T-helper 1 cell (primary cell): ENCODE data around the gene HIPK1.

Source experiments
- DNase-seq, 5 donors: peaks; one replicate each; pipeline ENCODE4 v3.0.0-alpha.2; 2012 to 2020
- total RNA-seq, 4 donors: gene quantifications; one replicate each; lab custom pipeline; 2026; lab: John Stamatoyannopoulos, UW

The HIPK1 gene
- total RNA-seq: 339 to 613 (median 394) reads per million in 4 donors

DNA sequence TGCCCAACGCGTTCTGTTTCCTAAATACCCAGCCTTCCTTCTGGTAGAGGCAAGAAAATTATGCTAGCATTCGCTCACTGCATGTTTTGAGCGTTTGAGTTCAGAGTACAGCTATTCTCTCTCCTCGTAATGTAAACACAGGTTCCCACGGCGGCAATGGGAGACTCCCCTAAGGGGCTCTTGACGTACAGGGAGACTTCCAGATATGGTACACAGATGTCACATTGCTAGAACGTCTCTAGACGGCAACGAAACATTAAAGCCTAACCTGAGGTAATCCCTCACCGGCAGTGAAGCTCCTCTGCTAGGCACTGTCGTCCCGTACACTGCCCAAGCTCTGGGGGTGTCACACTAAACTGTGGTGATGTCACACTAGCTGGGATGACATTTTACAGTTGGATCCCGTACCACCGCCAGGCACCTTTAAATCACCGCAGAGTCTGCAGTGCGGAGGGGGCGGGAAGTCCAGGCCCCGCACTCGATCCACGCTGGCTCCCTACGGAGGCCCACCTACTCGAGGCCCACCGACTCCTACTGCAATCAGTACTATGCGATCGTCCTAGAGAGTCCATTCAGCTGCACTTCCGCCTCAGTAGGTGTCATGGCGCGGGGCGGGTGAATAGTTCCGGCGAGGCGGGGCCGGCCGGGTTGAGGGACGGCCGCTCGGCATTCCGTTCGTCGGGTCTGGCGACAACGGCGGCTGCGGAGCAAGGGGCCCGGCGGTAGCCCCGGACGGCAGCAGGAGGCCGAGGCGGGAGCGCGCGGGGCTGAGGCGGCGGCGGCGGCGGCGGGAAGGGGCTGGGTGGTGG is at the start of gene HIPK1:
HIPK1 (plus strand) TSS at position 384 of the 809 bp plus-strand sequence.
- peak; percentile 78 to 92 (median 89) for DNase-seq

DNA sequence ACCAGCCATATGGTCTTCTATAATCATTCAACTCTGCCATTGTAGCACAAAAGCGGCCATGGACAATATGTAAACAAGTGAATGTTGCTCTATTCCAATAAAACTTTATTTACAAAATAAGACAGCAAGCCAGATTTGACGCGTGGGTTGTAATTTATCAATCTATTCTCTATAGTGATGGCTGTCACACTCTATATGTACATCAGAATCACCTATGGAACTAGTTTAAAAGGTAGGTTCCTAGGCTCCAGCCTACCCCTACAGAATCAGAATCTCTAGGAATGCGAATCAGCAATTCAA is 49.4 kb upstream of the HIPK1 start:
- no peak for DNase-seq

DNA sequence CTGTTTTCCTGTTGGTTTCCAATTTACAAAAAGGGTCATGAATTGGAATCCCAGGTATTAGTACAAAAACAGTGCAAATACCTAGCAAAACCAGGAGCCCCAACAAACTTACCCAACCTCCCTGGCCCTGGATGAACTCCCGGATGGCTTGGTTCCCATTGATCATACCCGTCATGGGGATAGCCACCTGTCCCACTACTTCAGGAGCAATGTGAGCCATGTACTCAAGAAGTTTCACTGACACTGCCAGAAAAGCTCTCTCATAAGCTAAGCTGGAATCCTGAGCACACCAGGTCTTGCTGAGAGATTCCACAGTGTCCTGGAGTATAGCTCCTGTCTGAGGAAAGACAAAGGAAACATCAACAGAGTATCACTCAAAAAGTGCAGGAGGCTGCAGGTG is 47.5 kb upstream of the HIPK1 start:
- DNase-seq: no peak

DNA sequence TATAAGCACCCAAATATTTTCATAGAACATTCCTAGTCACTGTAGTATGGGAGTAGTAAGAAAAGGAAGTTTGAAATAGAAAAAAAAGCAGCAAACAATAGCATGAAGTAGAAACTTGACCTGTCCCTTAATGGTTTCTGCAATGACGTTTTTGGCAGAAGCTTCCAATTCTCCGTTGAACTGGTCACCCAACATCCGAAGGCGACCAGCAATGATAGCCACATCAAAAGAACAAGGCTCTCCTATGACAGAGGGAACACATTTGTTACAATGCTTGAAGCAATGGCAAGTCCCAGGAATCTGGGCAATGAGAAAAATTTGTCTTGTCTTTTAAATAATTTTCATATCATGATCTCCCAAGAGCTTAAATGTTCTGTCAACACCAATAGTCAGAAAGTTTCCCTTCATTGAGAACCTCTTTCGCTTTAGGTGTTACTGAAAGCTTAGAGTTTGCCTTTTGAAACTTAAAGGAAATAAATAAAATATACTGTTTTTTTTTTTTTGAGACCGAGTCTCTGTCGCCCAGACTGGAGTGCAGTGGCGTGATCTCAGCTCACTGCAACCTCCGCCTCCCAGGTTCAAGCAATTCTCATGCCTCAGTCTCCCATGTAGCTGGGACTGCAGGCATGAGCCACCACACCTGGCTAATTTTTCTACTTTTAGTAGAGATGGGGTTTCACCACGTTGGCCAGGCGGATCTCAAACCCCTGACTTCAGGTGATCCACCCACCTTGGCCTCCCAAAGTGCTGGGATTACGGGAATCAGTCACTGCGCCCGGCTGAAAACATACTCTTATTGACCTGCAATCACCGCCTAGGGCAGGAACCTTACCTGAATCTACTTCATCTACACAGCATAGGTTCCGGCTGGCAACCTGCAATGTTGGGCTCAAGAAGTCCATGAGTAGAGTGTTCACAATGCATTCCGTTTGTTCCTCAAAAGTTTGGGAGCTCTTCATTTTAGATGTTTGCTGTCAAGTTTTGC is 42.4 kb upstream of the HIPK1 start:
- no peak for DNase-seq

DNA sequence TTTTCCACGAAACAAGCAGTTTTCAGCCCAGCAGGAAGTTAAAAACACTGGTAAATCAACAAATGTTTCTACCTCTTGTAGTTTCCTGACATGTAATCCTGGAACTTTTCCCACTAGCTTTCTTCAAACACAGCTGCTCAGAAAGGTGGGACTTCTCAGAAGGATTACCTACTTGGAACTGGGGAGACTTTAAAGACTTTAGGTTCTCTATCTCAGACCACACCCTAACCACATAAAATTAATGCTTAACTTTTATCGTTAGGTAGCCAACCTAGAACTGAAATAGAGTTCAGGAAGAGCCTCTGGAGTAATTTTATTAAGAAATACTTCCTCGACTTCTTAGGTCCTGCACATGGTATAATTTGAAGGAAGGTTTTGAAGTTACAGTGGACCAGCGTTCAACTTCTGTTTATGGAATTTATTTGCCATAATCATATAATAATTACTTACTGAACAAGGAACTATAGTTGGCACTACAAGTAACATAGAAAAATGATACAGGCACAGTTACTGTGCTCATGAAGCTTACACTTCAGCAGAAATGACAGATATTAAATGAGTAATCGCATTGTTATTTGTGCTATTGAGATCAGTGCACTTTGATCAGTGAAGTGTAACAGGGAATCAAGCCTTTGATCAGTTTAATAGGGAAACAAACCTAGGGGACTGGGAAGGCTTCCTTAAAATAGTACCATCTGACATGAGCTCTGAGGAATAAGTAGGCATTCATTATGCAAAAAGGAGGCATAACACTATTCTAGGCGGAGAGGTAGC is 41.5 kb upstream of the HIPK1 start, which contains the start of gene BCL2L15:
BCL2L15 (minus strand) TSS at position 180 of the 774 bp plus-strand sequence. CDS start 206 bp downstream, outside the sequence.
- no peak for DNase-seq

DNA sequence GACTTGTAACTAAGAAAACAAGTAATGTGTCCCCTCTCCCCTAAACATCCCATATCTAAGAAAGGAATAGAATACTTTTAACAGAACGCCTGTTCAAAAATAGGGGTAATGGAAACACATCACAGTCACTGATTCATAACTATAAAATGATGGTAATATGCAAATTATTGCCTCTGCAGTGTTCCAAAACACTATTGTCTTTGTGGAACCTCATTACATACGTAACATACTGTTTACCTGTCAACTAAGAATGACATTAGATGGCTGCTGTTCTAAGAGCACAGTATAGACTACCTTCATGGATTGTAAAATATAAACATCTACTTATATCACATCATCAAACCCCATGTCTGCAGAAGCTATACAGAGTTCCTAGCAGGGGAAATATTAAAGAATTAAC is 38.3 kb upstream of the HIPK1 start:
- DNase-seq: no peak

DNA sequence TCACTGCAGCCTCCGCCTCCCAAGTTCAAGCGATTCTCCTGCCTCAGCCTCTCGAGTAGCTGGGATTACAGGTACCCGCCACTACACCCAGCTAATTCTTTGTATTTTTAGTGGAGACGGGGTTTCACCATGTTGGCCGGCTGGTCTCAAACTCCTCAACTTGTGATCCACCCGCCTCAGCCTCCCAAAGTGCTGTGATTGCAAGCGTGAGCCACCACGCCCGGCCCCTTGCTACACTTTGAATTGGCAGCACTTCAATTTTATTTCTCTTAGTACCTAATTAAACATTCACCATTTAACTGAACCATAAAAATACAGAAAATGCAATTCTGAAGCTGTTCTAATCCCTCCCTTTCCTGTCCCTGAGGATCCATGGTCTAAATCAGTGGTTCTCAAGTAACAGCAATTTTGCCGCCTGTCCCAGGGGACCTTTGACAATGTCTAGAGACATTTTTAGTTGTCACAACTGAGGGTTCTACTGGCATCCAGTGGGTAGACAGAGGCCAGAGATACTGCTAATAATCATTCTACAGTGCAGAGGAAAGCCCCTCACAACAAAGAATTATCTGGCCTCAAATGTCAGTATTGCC is 37.4 kb upstream of the HIPK1 start:
- DNase-seq: no peak

DNA sequence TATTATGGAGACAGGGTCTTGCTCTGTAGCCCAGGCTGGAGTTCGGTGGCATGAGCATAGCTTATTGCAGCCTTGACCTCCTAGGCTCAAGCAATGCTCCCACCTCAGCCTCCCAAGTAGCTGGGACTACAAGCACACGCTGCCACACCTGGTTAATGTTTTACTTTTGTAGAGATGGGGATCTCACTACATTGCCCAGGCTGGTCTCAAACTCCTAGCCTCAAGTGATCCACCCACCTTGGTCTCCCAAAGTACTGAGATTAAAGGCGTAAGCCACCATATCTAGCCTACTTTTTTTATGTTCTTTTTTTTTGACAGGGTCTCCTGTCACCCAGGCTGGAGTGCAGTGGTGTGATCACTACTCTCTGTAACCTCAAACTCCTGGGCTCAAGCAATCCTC is 35.9 kb upstream of the HIPK1 start:
- no peak for DNase-seq

DNA sequence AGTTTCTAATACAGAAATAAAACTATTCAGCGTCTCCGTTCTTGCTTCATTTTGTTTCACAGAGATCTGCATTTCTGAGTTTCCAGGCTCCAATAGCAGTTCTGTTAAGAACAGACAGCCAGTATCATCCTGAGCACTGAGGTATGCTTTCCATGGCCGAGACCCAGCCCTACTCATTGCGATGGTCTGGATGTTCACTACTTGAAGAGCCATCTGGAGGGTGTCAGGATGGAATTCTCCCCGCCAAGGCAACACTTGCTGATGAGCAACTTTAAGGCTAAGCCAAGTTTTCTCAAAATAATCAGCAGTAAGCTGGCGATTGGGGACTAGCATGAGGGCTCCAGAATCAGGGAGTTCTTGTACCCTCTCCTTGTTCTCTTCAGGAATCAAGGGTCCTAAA is 34.0 kb upstream of the HIPK1 start:
- no peak for DNase-seq

DNA sequence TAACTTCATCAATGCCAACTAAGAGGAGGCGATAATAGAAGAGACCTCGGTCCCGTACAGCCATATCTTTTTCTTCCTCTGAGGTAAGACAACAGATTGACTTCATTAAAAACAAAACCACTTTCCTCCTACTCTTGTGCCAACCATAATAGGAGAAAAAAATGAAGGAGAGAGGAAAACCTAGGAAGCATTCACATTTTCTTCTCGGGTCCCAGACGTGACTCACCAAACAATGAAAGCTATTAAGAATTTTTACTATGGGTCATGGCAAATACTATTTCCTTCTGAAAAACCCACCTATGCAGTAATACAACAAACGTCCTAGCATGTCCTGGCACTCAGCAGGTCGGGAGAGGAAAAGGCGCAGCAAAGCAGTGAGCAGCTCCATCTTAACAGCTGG is 33.2 kb upstream of the HIPK1 start:
- DNase-seq: no peak

DNA sequence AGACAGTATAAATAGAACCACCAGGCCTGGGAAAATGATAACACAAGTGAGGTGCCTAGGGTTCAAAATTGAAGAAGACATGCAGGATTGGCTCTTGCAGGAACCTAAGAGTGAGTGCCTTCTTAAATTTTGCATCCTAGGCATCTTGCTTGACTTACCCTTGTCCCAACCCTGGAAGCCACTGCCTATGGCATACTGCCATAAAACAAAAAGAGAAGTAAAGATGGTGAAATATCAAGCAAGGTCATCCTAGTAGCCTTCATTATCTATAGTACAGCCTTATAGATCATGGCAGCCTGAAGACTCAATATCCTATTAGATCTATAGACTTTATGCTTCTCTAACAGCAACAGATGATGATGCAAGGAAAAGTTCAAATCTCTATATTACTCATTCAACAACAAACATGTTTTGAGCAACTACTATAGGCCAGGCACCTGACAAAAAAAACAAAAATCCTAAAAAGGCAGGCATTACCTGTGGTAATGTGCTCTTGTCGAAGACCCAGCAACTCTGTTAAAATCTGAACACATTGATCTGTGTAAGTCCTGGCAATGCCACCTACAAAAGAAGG is 30.8 kb upstream of the HIPK1 start:
- peak in 1 of 5 donors; percentile 28 for DNase-seq

DNA sequence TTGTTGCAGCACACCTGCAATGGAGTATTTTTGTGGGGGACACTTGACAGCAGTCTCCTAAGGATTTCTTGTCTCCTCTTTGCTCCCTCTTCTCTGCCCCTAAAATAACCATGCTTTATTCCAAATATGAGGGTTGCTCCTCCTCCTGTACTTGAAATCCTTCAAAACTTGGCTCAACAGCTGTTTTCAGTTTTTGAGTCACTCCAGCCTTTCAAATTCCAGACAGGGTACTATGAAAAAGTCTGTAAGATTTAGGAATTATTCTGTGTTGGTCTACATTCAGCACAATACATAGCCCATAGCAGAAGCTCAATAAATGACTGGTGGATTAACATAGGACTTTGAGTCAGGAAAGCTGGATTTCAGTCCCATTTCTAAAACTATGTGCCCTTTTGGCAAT is 30.0 kb upstream of the HIPK1 start:
- no peak for DNase-seq

DNA sequence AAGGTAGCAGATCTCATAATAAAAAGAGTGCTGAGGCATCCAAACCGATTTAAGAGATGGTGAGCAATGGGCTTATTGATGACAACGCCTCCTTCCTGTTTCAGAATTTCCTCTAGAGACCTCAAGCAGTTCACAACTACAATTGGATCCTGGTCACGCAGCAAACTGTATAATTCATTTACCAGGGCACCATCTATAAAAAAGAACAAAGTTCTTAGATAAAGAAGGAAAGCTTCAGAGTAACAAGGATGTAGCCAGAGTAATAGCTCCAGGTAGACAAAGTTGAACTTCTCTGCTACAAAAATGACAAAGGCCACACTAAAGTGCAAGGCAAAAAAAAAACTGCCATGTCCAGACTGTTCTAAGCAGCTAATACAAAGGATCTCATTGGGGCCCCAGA is 27.9 kb upstream of the HIPK1 start:
- peak in 1 of 5 donors; percentile 23 for DNase-seq

DNA sequence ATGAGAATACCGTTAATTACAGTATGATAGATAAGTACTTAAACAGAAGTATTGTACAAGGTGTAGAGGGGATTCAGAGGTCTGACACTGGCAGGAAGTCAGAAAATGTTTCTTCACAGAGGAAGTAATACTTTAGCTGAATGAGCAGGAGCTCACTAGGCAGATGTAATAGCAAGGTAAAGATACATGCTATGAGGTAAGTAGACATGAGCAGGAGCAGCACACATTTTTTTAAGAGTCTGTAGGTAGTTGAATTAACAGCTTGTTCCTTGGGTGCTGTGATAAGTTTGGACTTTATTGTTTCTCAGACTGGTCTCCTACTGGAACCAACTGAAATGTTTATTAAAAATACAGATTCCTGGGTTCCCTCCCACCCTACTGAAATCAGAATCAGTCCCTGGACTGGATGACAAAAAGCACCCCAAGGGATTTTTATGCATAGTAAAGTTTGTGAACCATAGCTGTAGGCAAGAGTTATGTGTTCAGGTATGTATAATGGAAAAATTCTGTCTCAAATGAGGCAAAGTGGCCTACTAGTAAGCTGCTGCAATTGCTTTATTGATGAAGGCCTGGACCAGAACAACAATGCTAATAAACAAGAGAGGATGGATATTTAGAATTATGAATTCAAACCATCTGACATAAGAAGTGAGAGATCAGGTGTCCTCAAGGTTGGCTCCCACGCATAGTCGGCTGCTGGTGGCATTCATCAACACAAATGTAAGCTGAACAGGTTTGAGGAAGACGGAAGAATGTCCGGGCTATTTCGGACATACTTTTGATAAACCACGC is 25.4 kb upstream of the HIPK1 start:
- peak in 1 of 5 donors; percentile 42 for DNase-seq

DNA sequence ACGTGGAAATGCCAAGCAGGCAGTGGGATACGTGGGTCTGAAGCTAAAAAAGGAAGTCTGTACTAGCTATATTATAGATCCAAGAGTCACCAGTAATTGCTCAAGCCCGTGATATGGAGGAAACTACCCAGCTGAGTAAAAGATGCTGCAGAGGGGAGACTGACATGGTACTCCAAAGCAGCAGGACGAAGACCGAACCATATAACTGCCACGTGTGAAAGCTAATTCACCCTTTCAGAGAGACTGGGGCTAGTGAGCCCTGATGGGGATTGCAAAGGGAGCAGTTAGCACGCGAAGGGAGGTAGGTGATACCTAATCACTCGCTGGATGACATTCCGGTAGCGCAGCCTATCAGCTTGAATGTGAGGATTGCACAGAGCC is 24.8 kb upstream of the HIPK1 start:
- no peak for DNase-seq

DNA sequence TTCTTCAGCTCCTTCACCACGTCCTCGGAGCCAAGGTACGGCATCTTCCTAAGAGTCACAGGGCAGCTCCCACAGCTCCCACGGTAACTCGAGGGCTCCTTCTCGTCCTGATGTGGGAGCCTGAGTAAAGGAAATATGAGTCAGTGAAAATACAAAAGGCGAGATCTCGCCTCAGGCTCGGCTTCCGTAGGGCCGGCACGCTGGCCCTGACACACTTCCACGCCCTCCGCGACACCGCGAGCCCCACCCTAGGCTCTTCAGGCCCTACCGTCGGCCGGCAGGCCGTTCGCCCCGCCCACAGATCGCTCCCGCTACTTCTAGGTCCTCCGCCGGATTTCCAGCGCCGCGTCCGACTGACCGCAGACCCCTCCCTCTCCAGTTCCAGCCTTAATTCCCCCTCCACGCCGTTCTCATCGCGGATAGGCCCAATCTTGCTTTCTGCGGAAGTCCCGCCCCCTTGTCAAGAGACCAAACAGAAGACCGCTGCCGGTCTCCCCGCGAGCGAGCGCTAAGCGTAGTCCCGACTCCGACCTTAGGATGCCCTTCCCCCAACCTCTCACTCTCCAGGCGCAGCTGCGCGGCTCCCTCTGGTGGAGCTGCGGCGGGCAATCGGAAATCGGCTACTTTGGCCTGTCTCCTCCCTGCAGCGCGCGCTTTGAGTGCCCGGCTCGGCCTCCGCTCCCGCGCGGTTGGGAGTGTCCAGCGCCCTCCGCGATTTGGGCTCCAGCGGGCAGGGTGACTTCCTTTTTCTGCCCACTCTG is 24.3 kb upstream of the HIPK1 start, which contains the start of the genes AP4B1 and DCLRE1B:
AP4B1 (minus strand) TSS at position 126 of the 761 bp plus-strand sequence; CDS start at position 44, 82 bp downstream.
DCLRE1B (plus strand) TSS at position 653 of the 761 bp plus-strand sequence. CDS start 261 bp downstream, outside the sequence.
- DNase-seq: peak; percentile 96 to 100 (median 97)

DNA sequence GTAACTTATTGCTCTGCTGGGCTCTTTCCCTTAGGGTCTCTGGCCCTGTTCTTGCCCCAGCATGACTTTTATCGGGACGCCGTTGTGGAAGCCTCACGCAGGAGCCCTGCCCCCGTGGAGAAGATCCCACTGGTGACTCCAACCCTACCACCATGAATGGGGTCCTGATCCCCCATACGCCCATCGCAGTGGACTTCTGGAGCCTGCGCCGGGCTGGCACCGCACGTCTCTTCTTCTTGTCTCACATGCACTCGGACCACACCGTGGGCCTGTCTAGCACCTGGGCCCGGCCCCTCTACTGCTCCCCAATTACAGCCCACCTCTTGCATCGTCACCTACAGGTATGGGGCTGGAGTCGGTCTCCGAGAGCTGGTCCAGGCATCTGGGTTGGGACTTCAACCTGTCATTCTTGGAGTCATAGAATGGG is 23.7 kb upstream of the HIPK1 start:
- peak in 3 of 5 donors; percentile 8 to 20 (median 16) for DNase-seq

DNA sequence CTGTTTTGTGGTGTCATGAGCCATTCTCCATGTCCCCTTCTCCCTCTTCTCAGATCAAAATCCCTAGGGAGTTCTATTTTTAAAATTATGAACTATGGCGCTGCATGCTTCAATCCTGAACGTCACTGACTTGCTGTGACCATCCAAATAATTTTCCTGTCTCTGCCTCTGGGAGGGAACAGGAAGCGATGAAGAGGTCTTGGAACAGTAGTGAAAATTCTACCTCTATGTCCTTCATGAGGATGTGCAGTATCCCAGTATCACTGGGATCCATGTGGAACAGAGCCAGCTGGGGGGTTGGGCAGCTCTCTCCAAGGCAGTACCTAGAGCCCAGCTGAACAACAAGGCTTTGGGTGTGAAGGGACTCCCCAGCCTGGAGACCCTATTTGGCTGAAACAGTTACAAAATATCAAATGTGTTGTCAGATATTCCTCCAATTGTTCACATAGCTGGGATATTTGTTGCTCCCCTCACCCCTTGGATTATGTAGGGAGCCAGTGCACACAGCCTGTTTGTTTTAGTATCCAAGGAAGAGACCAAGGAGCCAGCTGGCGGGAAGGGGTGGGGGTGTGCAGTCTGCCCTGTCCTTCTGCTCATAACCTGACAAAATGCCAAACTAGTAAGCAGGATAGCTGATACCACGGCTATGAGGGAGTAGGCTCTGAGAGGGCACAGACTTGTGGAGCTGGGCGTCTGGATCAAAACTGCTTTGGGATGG is 16.4 kb upstream of the HIPK1 start:
- DNase-seq: no peak

DNA sequence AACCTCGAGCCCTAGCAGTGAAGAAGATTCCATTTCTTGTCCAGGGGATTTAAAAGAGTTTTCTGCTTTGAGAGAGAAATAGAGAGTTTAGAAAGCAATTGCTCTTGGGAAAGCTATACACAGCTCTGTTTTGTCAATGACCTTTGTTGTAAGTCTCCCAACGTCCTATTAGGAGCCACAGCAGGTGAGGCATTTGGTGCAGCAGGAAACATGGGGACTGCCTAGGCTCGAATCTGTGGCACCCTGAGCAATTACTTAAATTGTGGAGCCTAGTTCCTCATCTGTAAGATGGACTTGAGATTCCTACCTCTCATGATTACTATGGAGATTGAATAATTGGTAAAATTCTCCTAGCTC is 15.8 kb upstream of the HIPK1 start:
- no peak for DNase-seq
